HG02852 (cell line): ENCODE results near the gene CEP76.

Experiments
- ATAC-seq: cut with Tn5 transposase; IDR thresholded peaks from one replicate; pipeline ENCODE4 v1.9.1; 2021; ENCODE audit warnings: mild to moderate bottlenecking, moderate library complexity; ENCODE audit not compliant: unreplicated experiment

The CEP76 gene

GRCh38 chr18:12711446-12711845 lies 8.9 kb upstream of the CEP76 start:
- no peak for ATAC-seq

GRCh38 chr18:12703664-12704063 lies 1.1 kb upstream of the CEP76 start:
- ATAC-seq, result no peak

- ATAC-seq, result peak; percentile 23
Measured at GRCh38 chr18:12703096-12703567, 609 bp upstream of the CEP76 start.

DNA sequence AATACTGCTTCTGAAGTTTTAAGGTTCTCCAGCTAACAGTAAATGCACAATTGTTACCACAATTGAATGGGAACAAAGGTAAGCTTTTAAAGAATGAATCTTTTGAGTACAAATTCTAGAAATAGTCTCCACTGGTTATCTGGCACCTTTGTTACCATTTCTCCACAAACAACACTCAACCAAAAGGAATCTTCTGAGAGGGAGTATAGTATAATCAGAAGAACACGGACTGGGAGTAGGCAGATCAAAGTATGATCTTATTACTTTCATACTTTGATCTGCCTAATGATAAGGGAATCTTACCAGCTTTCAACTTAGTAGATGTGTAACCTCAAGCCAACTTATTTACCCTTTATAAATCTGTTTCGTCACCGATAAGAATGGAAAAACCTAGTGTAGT lies 1.4 kb downstream of the CEP76 start:
- ATAC-seq, result no peak

DNA sequence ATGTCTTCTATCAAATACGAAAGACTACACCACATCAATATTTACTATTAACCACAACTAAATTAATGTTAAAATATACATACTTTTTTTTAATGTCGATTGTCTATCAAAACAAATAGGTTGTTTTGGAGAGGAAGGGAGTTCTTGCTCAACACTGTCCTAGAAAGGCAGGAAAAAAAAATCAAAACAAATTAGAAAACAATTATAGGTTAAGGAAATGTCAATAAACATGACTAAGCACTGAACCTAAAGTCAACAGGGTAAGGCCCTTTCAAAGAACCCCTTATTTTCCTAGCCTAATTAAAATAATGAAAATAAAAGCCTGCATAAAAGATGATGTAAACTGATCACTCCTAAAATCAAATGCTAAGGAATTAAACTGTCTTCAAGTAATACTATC lies 2.8 kb downstream of the CEP76 start:
- ATAC-seq, result no peak

GRCh38 chr18:12694032-12694431 lies 8.5 kb downstream of the CEP76 start:
- ATAC-seq, result no peak

DNA sequence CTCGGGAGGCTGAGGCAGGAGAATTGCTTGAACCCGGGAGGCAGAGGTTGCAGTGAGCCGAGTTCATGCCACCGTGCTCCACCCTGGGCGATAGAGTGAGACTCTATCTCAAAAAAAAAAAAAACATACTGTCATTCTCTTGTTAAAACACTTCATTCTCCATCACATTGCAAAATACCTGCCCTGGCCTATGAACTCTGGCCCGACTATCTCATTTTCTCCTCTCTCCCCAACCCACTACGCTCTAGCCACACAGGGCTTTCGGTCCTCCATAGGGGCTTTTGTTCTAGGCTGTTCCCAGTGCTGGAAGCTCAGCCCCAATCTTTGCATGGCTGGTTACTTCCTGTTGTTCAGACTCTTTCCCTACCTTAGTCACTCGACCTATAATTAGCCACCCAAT lies 10.3 kb downstream of the CEP76 start:
- no peak for ATAC-seq

- no peak for ATAC-seq
Measured at GRCh38 chr18:12689256-12689850, 13.2 kb downstream of the CEP76 start.

- no peak for ATAC-seq
Measured at GRCh38 chr18:12686100-12686499, 16.4 kb downstream of the CEP76 start.

- ATAC-seq, result no peak
Measured at GRCh38 chr18:12679183-12679786, 23.2 kb downstream of the CEP76 start.

DNA sequence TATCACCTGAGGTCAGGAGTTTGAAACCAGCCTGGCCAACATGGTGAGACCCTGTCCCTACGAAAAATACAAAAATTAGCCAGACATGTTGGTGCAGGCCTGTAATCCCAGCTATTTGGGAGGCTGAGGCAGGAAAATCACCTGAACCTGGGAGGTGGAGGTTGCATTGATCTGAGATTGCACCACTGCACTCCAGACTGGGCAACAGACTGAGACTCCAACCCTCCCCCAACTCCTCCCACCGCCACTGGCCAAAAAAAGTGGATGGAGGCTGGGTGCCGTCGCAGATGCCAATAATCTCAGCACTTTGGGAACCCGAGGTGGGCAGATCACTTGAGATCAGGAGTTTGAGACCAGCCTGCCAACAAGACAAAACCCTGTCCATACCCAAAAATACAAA lies 34.5 kb downstream of the CEP76 start:
- ATAC-seq, result no peak

DNA sequence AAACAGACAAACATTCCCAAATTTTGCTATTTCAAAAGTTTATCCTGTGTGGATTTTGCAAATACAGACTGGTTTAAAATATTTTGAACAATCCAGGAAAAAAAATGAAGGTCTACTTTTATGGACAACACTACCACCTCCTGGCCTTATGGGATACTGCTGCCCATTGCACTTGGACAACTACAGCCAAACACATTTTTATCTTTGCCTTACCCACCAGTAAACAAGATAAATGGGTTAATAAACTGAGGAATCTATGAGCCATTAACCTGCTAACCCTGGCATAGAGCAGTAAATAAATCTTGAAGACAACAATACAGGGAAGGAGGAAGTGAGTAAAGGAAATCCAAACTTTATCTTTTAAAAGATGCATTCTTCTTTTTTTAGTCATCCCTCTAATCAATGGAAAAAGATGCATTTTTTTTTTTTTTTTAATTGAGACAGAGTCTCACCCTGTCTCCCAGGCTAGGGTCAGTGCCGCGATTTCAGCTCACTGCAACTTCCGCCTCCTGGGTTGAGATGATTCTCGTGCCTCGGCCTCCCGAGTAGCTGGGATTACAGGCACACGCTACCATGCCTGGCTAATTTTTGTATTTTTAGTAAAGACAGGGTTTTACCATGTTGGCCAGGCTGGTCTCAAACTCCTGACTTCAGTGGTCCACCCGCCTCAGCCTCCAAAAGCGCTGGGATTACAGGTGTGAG lies 42.5 kb downstream of the CEP76 start:
- no peak for ATAC-seq

- ATAC-seq, result peak; percentile 28
Measured at GRCh38 chr18:12658426-12659138, 43.9 kb downstream of the CEP76 start.

DNA sequence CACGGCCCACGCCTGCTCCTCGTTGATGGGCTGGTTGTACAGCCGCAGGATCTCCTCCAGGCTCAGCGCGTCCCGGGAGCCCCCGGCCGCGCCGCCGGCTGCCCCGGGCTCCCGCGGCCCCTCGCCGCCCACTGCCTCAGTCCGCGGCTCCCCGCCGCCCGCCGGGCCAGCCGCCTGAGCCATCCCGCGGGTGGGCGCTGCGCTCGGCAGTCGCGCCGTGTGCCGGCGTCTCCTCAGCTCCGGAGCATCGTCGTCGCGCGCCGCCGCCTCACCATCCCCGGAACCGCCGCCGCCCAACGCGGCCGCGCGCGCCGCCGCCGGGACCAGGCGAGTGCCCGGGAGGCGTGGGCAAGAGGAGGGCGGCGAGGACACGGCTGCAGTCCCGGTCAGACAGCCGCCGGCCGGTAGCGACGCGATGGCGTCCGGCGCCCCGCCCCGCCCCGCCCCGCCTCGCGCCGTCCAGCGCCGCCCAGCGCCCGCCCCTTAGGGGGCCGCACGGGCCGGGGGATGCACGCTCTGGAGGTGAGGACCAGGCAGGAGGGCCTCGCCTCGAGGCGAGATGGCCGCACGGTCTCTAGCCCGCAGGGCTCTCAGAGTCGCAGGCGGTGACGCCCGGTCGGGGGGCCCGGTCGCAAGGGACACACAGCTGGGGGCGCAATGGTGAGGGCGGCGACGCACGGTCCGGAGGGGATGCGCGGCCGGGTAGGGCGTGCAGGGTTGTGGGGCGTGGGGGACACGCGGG lies 44.7 kb downstream of the CEP76 start, which contains the start of gene SPIRE1:
TSS of gene SPIRE1 (minus strand) at position 424 of the 742 bp plus-strand sequence. CDS start at position 183, 241 bp downstream.
- ATAC-seq, result peak; percentile 75

DNA sequence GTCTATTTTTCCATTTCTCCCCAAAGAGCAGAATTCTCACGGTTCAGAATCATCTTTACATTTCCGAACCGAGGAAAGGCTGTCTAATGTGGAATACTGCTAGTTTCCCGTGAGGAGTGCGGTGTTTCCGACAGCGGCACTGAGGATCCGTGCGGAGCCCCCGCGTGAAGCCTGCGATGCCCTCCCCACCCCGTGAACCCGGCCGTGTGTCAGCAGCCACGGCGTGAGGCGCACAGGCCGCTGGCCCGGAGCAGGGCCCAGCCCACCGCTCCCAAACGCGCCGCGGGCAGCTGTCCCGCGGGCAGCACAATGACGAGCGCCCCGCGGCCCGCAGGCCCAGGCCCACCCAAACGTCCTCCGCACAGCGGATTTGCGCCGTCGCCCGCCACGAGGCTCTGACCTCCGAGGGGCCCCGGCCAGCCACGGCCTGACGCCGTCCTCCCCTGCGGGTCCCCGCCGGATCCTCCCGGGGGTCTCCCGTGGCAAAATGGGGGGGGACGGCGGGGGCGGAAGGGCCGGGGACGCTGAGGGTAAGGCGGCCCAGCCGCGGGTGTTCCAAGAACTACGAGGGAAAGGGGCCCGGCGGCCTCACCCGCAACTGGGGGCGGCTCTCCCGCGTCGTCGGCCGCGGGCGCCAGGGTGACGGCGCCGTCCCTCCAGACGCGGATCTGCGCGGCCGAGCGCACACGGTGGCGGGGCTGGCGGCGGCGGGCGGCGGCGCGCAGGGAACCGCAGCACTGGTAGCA lies 45.4 kb downstream of the CEP76 start:
- peak; percentile 49 for ATAC-seq

GRCh38 chr18:12656605-12656937 lies 46.0 kb downstream of the CEP76 start:
- no peak for ATAC-seq

GRCh38 chr18:12654971-12655370 lies 47.6 kb downstream of the CEP76 start:
- ATAC-seq, result no peak

DNA sequence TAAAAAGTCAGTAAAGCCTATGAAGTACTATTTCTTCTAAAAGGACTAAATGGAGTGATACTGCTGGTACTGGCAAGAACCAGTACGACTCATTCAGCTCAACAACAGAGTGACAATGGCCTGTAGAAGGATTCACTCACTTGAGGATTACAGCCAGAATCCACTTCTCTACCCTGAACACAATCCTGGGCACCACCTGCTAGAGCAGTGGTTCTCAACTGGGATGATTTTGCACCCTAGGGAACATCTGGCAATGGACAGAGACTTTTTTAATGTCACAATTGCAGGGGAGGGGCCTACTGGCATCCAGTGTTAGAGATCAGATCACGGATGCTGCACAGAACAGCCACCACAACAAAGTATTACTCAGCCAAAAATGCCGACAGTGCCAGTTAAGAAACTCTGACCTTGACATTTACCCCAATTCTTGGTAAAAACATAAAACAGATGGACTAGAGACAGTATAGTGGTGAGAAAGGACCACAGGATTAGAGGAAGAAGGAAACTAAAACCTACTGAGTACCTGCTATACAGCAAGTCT lies 49.6 kb downstream of the CEP76 start:
- no peak for ATAC-seq

- ATAC-seq, result no peak
Measured at GRCh38 chr18:12651651-12652050, 50.9 kb downstream of the CEP76 start.

GRCh38 chr18:12647773-12648172 lies 54.8 kb downstream of the CEP76 start:
- no peak for ATAC-seq
